Activated CD8-positive, alpha-beta memory T cell treated with anti-CD3 and anti-CD28 coated beads for 48 hours (primary cell): ENCODE results near the gene NR5A1.

ENCODE experiments used
- DNase-seq, 3 experiments: peaks; one replicate each; pipeline ENCODE4 v3.0.0-alpha.2; 2020; ENCODE audit warnings: low read depth in 2 of 3, low spot score in 2 of 3

NR5A1 gene

DNA sequence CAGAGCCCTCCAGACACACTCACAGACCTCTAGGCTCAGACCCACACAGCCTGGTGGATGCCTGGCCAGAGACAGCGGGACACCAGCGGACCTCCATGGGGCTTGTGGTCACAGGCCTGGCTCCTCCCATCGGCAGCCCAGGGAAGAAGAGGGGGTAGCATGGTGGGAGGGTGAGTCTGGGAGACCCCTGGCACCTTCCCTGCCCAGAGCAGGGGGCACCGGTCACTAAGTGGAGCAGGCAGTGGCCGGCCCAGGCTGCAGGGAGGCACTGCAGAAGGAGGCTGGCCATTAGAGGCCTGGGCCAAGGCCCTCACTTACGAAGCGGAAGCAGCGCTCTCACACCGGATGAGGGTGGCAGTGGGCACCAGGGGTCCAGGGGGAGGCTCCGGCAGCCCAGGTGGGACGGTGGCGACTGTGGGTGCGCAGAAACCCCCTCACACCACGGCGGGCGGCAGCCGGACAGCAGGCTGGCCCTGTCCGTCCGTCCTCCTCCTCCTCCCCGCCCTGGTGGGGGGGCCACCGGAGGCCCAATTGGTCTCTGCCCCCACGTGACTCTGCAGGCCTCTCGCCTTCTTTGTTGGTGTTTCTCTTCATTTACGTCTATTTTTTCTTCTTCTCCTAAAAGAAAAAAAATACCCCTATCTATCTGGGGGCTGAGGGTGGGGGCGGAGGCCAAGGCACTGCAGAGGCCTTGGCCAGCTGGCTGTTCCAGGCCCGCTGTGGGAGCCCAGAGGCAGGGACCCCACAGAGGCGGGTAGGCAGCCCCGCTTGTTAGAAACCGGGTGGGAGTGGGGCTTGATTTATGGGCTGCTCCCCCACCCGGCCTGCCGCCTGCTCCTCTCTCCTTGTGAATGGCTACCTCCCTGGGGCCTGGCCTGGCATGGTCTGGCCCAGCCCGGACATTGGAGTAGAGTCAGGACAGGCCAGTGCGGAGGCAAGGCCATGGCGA is at the start of gene NR5A1:
NR5A1 (minus strand) TSS at position 469 of the 949 bp plus-strand sequence. CDS start 4,004 bp downstream, outside the sequence.
- DNase-seq: no peak

DNA sequence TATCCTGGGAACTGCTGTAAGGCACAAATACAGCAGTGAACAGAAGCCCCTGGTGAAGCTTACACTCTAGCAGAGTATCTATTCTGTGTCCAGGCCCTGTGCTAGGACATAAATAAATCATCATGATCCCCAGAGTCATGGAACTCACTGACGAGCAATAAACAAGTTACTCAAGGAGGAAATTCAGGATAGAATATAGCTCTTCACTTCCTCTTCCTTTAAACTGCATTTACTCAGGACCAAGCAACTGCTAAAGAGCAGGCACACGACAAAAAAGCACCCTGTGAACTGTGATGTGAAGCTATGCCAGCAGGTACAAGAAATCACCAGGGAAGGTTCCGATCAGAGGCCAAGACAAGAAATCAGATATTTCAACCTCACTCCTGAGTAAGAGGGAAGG is 47.8 kb upstream of the NR5A1 start:
- DNase-seq: no peak

DNA sequence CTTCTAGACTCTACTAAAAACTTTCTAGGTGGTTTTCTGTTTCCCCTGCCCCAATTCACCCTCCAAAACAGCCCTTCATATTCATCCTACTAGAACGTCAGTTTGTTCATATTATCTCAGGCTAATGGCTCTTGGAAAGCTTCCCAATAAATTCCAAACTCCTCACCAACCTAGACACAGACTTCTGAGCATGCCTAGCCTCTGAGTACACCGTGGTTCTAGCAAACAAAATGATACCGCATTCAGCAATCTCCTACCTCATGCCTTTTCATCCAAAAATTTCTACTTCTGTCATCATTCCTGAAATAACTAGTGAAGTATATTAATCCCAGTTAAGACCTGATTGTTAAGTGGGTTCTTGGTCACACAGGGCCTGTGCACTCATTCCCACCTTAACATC is 46.5 kb upstream of the NR5A1 start:
- no peak for DNase-seq

DNA sequence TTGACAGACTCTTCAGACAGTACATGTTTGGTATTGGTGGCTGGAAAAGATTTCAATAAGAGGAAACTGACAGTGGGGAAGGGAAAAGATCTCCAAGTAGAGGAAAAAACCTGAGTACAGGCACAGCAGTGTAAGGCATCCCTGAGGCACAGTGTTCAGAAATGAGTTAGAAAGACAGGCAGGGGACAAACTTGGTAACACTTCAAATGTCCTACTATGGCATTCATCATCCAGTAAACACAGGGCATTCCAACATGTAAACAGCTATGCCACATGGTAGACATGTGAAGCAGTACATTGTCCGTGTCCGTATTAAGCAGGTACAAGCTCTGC is 45.0 kb upstream of the NR5A1 start:
- DNase-seq: no peak

GRCh38 chr9:124551472-124552272 is 44.5 kb upstream of the NR5A1 start:
- DNase-seq: no peak

GRCh38 chr9:124550072-124550471 is 42.9 kb upstream of the NR5A1 start:
- no peak for DNase-seq

DNA sequence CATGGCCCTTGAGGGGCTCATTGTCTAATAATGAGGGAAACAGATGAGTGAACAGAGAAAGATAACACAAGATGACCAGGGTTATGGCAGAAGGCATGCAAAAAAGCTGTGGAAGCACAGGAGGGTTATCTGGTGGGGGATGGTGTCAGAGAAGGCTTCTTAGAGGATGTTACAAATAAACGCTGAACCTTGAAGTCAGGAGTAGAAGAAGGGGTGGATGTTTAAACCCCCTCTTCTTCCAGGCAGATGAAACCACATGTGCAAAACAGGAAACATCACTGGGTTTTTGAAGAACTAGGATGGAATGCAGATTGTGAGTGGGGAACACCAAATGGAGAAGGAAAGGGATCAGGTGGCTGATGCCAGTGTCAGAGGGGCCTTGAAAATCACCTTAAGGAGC is 41.8 kb upstream of the NR5A1 start:
- no peak for DNase-seq

DNA sequence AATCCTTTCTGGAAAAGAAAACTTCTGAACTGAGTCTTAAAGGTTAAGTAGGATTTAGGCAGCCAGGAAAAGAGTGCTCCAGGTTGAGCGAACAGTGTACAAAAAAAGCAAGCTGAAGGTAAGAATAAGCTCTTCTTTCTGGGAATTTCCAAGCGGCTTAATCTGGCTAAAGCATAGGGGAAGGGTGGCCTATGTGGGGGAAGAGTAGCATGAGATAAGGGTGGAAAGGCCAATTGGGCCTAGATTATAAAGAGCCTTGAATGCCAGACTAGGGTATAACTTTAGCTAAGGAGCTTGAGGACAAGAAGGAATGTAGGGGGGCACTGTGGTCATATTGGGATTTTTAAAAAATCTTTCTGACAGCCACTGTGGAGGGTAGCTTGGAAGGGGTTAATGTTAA is 37.3 kb upstream of the NR5A1 start:
- no peak for DNase-seq

- DNase-seq: no peak
Observed at GRCh38 chr9:124541824-124542223, 34.6 kb upstream of the NR5A1 start.

- DNase-seq: no peak
Observed at GRCh38 chr9:124537926-124538325, 30.7 kb upstream of the NR5A1 start.

GRCh38 chr9:124535846-124536245 is 28.6 kb upstream of the NR5A1 start:
- DNase-seq: no peak

DNA sequence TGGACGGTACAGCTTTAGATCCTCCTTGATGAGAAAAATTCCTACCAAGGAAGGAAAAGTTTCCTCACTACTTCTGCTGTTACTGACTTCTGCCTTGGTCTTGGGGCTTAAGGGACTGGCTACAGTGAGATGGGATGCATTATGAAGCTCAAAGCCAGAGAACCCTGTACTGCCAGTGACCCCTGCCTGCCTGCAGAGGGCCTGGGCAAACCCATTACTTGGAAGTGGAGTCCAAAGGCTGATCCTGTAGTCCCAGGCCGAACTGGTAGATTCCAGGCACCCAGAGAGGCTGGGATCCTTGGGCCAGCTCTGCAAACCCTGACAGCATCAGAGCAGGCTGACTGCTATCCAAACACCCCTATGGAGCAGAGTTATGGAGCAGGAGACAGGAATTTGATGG is 25.7 kb upstream of the NR5A1 start:
- no peak for DNase-seq

DNA sequence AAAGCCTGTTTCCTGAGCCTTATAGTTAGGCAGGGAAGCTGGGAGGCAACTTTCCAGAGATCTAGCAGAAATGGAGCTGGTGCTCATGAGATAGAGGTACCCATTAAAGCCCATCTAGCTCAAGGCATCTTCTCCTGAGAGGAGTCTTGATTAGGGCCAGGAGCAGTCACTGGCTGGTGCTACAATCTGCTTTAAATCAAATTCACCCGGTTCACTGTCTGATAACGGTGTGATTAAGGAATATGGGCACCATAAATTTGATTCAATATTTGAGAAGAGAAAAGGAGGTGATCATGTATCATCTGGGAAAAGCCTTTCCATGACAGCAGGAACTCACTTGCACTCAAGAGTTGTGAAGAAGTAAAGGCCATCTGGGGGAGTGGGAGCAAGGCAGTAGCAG is 23.9 kb upstream of the NR5A1 start:
- DNase-seq: no peak

- DNase-seq: no peak
Observed at GRCh38 chr9:124530246-124530645, 23.0 kb upstream of the NR5A1 start.

DNA sequence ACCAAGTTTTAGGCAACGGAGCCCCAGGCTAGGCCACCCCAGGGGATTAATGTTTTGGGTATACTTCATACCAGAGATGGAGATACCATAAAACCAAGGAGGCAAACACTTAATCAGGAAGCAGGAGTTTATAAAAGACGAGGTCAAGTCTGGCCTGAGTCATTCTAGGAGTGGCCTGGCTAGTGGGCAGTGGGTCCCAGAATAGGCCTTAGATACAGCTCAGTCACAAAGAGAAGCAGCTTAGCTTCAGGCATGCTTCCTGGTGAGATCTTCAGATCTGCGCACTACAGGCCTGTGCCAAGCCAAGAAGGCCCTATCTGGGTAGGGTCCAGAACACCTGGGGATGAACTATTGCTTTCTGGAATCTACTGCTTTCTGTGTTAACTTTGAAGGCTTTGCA is 20.6 kb upstream of the NR5A1 start:
- DNase-seq: no peak

- DNase-seq: no peak
Observed at GRCh38 chr9:124526174-124526573, 19.0 kb upstream of the NR5A1 start.

GRCh38 chr9:124522121-124523098 is 15.2 kb upstream of the NR5A1 start:
- DNase-seq: no peak

- no peak for DNase-seq
Observed at GRCh38 chr9:124521142-124521541, 13.9 kb upstream of the NR5A1 start.

DNA sequence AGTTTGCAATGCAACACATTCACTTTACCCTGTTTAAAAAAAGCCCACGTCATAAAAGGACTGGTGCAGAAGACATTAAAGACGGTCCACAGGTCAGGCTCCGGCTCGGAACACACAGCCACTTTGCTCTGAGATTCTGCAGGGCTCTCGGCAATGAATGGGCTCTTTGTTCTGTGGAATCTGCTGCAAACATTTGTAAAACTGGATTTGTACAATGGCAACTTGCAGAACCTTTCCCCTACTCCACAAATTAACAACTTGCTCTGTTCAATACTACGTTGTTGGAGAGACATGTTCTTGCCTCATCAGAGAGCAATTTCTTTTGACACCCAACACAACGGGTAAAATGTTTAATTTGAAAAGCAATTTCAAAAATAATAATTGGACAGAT is 13.0 kb upstream of the NR5A1 start:
- DNase-seq: no peak

- DNase-seq: no peak
Observed at GRCh38 chr9:124518116-124518515, 10.9 kb upstream of the NR5A1 start.

DNA sequence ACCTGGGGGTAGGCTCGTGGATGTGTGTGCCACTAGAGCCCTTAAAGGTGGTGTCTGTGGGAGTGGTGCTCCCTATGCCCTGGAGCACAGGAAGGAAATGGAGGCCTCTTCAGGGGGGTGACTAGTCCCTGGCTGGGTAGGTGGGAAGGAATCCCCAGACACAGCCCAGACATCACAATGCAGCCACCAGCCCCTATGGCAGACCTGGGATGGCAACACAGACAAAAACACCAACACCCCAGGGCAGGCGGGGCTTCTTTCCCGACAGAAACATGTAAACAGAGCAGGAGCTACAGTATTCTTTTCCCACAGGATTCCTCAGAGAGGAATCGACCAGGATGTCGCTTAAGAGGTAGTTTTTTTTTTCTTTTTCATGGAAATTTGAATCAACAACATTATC is 10.4 kb upstream of the NR5A1 start:
- no peak for DNase-seq
